Measurements from ENCODE around the gene PIK3IP1. TPM values are rescaled to one million over a fixed set of nuclear protein-coding genes. Genes with fewer than 3 reads are reported as not detected.
A peak's percentile ranks its signal among the peaks of the same experiment; 100 is the strongest.
"Not testable (repeated sequence)": the region's sequence is repeated elsewhere in the genome, so short reads cannot be mapped to it uniquely, and the experiment has no call there.

Gene PIK3IP1
- total RNA-seq, 1 experiment from 2014 or later: 0.47 TPM

- Histone ChIP-seq H3K27me3 (no peaks in the 10 kb centered on the region), H3K4me1 (peaks cover 28% of the 10 kb centered on the region), H3K36me3 (peaks cover 7% of the 10 kb centered on the region; the same call in 1 of the 2 replicates), H3K4me3 (no peak overlapping the region), H3K27ac (peak overlapping the region; percentile 92), H3K9me3 (replicated peaks) (no peaks in the 10 kb centered on the region)
- DNase-seq: peak; percentile 31 to 39
Measured at GRCh38 chr22:31243339-31244045, 48.8 kb downstream of the PIK3IP1 start.

- peaks cover 7% of the 10 kb centered on the region; the same call in 1 of the 2 replicates for H3K36me3 ChIP-seq
Measured at GRCh38 chr22:31241936-31242335, 50.4 kb downstream of the PIK3IP1 start.

GRCh38 chr22:31241200-31241599 lies 51.1 kb downstream of the PIK3IP1 start:
- no peaks in the 10 kb centered on the region for H3K9me3 ChIP-seq (replicated peaks)
- no peak for DNase-seq
- no peak overlapping the region for H3K4me3 ChIP-seq
- H3K36me3 ChIP-seq: peaks cover 7% of the 10 kb centered on the region; the same call in 1 of the 2 replicates
- no peak overlapping the region for H3K27ac ChIP-seq
- H3K27me3 ChIP-seq: no peaks in the 10 kb centered on the region
- H3K4me1 ChIP-seq: peaks cover 28% of the 10 kb centered on the region

More at GRCh38 chr22:31241936-31242335, 50.4 kb downstream of the PIK3IP1 start:
- Histone ChIP-seq H3K9me3 (replicated peaks) (no peaks in the 10 kb centered on the region), H3K4me1 (peaks cover 28% of the 10 kb centered on the region), H3K27ac (no peak overlapping the region), H3K4me3 (no peak overlapping the region), H3K27me3 (no peaks in the 10 kb centered on the region)
- DNase-seq: no peak

GRCh38 chr22:31239771-31240370 lies 52.4 kb downstream of the PIK3IP1 start:
- Histone ChIP-seq H3K9me3 (replicated peaks) (no peaks in the 10 kb centered on the region), H3K4me3 (no peak overlapping the region), H3K27me3 (no peaks in the 10 kb centered on the region), H3K27ac (no peak overlapping the region), H3K36me3 (peaks cover 7% of the 10 kb centered on the region; the same call in 1 of the 2 replicates), H3K4me1 (peaks cover 22% of the 10 kb centered on the region)
- DNase-seq: no peak

GRCh38 chr22:31238057-31238456 lies 54.2 kb downstream of the PIK3IP1 start:
- peaks cover 7% of the 10 kb centered on the region; the same call in 1 of the 2 replicates for H3K36me3 ChIP-seq
- H3K4me3 ChIP-seq: no peak overlapping the region
- no peaks in the 10 kb centered on the region for H3K27me3 ChIP-seq
- no peaks in the 10 kb centered on the region for H3K9me3 ChIP-seq (replicated peaks)
- DNase-seq: no peak
- H3K4me1 ChIP-seq: peaks cover 5% of the 10 kb centered on the region; the same call in 1 of the 2 replicates
- no peak overlapping the region for H3K27ac ChIP-seq

- H3K27ac ChIP-seq; H3K27me3 ChIP-seq; H3K9me3 ChIP-seq (replicated peaks); H3K4me1 ChIP-seq; H3K36me3 ChIP-seq; DNase-seq; H3K4me3 ChIP-seq: not testable (repeated sequence)
Measured at GRCh38 chr22:31236044-31236443, 56.2 kb downstream of the PIK3IP1 start.

- no peaks in the 10 kb centered on the region for H3K36me3 ChIP-seq
- no peak for DNase-seq
- H3K27ac ChIP-seq: no peak overlapping the region
- no peak overlapping the region for H3K4me3 ChIP-seq
- H3K4me1 ChIP-seq: no peaks in the 10 kb centered on the region
- H3K27me3 ChIP-seq: no peaks in the 10 kb centered on the region
- no peaks in the 10 kb centered on the region for H3K9me3 ChIP-seq (replicated peaks)
Measured at GRCh38 chr22:31235081-31235480, 57.2 kb downstream of the PIK3IP1 start.

GRCh38 chr22:31233001-31233400 lies 59.3 kb downstream of the PIK3IP1 start:
- no peaks in the 10 kb centered on the region for H3K36me3 ChIP-seq
- H3K4me3 ChIP-seq: no peak overlapping the region
- no peak overlapping the region for H3K27ac ChIP-seq
- peaks cover 15% of the 10 kb centered on the region for H3K4me1 ChIP-seq
- no peaks in the 10 kb centered on the region for H3K27me3 ChIP-seq
- H3K9me3 ChIP-seq (replicated peaks): no peaks in the 10 kb centered on the region
- no peak for DNase-seq

Other genes starting within 250 kb of the PIK3IP1 start
- gene SMTN, start 211.2 kb downstream of the PIK3IP1 start, total RNA-seq (2014; rRNA removed; shearing (Covaris generic)): 33.5 and 34.2 TPM in 2 replicates
- 0.24 TPM in 1 of 2 replicates, not detected in the other for gene SELENOM, start 184.9 kb downstream of the PIK3IP1 start, total RNA-seq (2014; rRNA removed; shearing (Covaris generic))
- 0.10 and 0.12 TPM in 2 replicates for gene INPP5J, start 169.5 kb downstream of the PIK3IP1 start, total RNA-seq (2014; rRNA removed; shearing (Covaris generic))
- 0.61 and 0.87 TPM in 2 replicates for gene PLA2G3, start 152.0 kb downstream of the PIK3IP1 start, total RNA-seq (2014; rRNA removed; shearing (Covaris generic))
- 23.3 and 24.2 TPM in 2 replicates for gene RNF185, start 132.3 kb downstream of the PIK3IP1 start, total RNA-seq (2014; rRNA removed; shearing (Covaris generic))
- gene LIMK2, start 80.2 kb downstream of the PIK3IP1 start, total RNA-seq (2014; rRNA removed; shearing (Covaris generic)): 20.8 and 28.5 TPM in 2 replicates
- gene PATZ1, start 53.9 kb upstream of the PIK3IP1 start, total RNA-seq (2014; rRNA removed; shearing (Covaris generic)): 22.6 and 24.1 TPM in 2 replicates
- gene DRG1, start 107.1 kb upstream of the PIK3IP1 start, total RNA-seq (2014; rRNA removed; shearing (Covaris generic)): 109 and 116 TPM in 2 replicates
- gene EIF4ENIF1, start 197.4 kb upstream of the PIK3IP1 start, total RNA-seq (2014; rRNA removed; shearing (Covaris generic)): 16.3 and 29.7 TPM in 2 replicates
- 9.0 and 11.8 TPM in 2 replicates for gene SFI1, start 204.0 kb upstream of the PIK3IP1 start, total RNA-seq (2014; rRNA removed; shearing (Covaris generic))

Measured in SJCRH30 (cell line).